NB4 (cell line): ENCODE data around the gene SCGB3A2.
A peak's percentile ranks its signal among the peaks of the same experiment; 100 is the strongest.

Experiments
- DNase-seq: peaks from one replicate; pipeline ENCODE4 v3.0.0; 2010; ENCODE audit warnings: low read depth
- H3K4me3 ChIP-seq: one replicate; pipeline ENCODE4 v1.5.1; 2011; ENCODE audit warnings: mild to moderate bottlenecking, low read depth, low read length, moderate library complexity
- CTCF ChIP-seq: IDR thresholded peaks from one replicate; pipeline ENCODE4 v1.5.1; 2012; ENCODE audit warnings: low read depth, low read length
- MYC ChIP-seq: IDR thresholded peaks from 2 replicates; pipeline ENCODE4 v1.6.1; 2011; ENCODE audit warnings: low read depth, low read length
- POLR2A ChIP-seq: IDR thresholded peaks from 2 replicates; pipeline ENCODE4 v1.6.1; 2011; ENCODE audit warnings: mild to moderate bottlenecking; ENCODE audit not compliant: insufficient read length; ENCODE audit errors: extremely low read depth
- TF ChIP-seq, protein P1 (sequence below): IDR thresholded peaks from 2 replicates; pipeline ENCODE4 v1.6.1; 2011; ENCODE audit warnings: low read depth, low read length

SCGB3A2 gene

DNA sequence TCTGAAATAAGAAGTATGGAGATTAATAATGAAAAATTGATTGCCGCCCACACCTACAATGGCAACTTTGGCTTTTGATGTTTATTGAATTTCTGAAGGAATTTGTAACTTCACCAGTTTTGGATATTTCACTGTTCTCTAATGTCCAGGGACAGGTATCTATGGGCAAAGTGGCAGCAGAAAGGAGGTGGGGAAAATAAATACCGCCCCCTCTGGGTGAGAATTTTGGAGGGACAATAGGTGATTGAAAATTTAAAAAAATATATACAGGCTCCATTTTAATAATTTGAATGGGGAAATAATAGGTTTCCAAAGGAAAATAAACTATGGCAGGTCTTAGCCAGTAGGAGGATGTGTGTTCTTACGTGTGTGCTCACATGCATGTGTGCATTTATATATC is 1.3 kb downstream of the SCGB3A2 start:
- no peak overlapping the region for H3K4me3 ChIP-seq
- DNase-seq = no peak
- TF ChIP-seq, protein P1, sequence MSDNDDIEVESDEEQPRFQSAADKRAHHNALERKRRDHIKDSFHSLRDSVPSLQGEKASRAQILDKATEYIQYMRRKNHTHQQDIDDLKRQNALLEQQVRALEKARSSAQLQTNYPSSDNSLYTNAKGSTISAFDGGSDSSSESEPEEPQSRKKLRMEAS = no peak
- TF ChIP-seq POLR2A (no peak), MYC (no peak), CTCF (no peak)

DNA sequence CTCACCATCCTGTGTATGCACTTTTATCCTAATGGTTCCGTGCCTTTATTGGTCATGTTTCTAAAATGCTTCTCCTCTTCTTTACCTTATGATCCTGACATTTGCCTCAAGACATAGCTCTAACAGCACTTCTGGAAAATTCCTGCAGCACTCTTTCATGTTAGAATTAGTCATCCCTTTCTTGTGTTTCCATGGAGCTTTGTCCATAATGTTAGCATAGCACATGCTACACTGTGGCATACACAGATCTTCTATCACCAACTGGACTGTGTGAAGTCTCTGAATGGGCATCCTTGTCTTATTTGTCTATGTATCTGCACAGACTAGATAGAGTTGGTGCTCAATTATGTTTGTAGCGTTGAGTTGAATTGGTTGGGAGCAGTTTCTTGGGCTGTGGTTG is 2.0 kb downstream of the SCGB3A2 start:
- no peak for DNase-seq
- no peak for TF ChIP-seq MYC
- no peak for TF ChIP-seq POLR2A
- TF ChIP-seq, protein P1 = no peak
- TF ChIP-seq CTCF = no peak
- H3K4me3 ChIP-seq = no peak overlapping the region

- TF ChIP-seq, protein P1 = no peak
- no peak for TF ChIP-seq CTCF
- TF ChIP-seq MYC = no peak
- no peak for TF ChIP-seq POLR2A
These were observed 4.2 kb downstream of the SCGB3A2 start for GRCh38 chr5:147882586-147883313.

DNA sequence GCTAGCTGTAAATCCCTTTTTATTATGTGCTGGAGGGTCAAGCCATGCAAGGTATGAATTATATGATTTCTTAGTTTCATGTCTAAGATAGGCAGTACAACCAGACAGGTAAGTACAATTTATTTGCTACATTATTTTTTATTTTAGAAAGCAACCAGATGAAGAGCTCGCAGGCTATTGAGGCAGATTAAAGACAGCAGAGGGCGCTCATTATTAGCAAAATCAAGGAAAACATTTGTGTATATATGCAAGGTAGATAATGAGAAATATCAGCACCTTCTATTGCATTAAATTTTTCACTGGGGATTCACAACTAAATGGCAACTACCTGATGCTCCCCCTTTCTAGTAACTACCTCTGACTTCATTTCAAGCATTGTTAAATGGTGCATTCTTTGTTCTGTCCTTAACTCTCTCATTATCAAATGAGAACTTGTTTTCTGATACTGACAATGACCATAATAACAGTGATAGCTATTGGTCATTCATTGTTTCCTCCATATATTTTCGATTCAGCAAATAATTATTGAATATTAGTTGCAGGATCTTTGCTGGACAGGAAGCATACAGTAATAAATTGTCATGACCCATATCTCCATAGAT is 8.6 kb downstream of the SCGB3A2 start:
- peak; percentile 47 for DNase-seq
- TF ChIP-seq POLR2A (no peak), CTCF (peak; percentile 58)
- no peak overlapping the region for H3K4me3 ChIP-seq

More at GRCh38 chr5:147882586-147883313, 4.2 kb downstream of the SCGB3A2 start:
- H3K4me3 ChIP-seq = no peak overlapping the region
- no peak for DNase-seq

DNA sequence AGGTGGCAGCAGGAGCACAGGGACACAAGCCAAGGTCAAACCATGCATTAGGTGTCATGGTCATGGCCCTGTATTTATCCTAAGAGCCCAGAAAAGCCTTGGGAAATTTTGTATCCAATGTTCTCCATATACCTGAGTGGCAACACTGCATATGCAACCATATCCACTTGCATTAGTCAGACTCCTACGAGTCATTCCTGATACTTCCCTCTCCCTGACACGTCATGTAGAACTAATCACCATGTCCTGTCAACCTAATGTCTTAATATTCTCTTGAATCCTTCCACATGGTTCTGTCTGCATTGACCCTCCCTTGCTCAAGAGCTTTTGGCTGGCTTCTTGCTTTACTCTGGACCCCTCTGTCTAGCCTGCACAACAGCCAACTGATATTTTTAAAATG is 9.4 kb downstream of the SCGB3A2 start:
- DNase-seq = no peak
- TF ChIP-seq MYC = no peak
- TF ChIP-seq, protein P1 = no peak
- TF ChIP-seq POLR2A = no peak
- TF ChIP-seq CTCF = no peak
- no peak overlapping the region for H3K4me3 ChIP-seq

- no peak for TF ChIP-seq MYC
- no peak for TF ChIP-seq CTCF
- TF ChIP-seq POLR2A = no peak
- TF ChIP-seq, protein P1 = no peak
- DNase-seq = no peak
- H3K4me3 ChIP-seq = no peak overlapping the region
These were observed 14.3 kb downstream of the SCGB3A2 start for GRCh38 chr5:147892696-147893296.
